ENCODE measurements around the gene SLIT3.

DNA sequence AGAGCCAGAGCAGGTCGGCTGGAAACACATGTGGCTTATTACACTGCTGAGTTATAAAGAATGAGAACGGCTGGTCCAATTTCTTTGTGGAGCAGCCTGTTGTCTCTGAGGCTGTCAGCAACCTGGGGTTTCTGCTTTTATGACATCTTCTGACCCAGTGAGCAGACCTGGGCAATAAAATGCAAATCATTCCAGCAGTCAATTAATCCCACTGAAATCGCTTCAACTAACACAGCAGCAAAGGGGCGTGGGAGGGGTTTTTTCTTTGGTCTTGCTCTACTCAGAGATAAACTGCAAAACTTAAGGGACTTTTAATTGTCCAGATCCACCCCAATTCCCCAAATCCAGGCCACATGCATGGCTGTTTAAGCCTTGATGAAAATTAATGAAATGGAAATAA, 215.7 kb downstream of the SLIT3 start:
- TF ChIP-seq CTCF (conservative IDR thresholded peaks at IDR 0.05; ENCODE audit: low read depth in 2 of 2) (no peak), EZH2phosphoT487 (IDR thresholded peaks at IDR 0.05; ENCODE audit: unreplicated experiment) (no peak), POLR2AphosphoS5 (IDR thresholded peaks at IDR 0.05; ENCODE audit: low read depth) (no peak)

Data from GM23338 (cell line).